Mesothelial cell of epicardium (in vitro differentiated cells): ENCODE results near the gene RFLNA. TPM values are rescaled to one million over a fixed set of nuclear protein-coding genes. Genes with fewer than 3 reads are reported as not detected.

Experiments
- DNase-seq, 2 experiments: peaks; one replicate each; pipeline ENCODE4 v3.0.0; 2021; ENCODE audit warnings: low spot score in 2 of 2; ENCODE audit not compliant: unreplicated experiment in 2 of 2
- H3K27ac Mint-ChIP-seq: 2 replicates; pipeline ENCODE4 v1.8.0; 2021; ENCODE audit warnings: mixed read lengths
- H3K27me3 Mint-ChIP-seq: 2 replicates; pipeline ENCODE4 v1.8.0; 2021; ENCODE audit warnings: low read depth, mixed read lengths
- H3K36me3 Mint-ChIP-seq: 2 replicates; pipeline ENCODE4 v1.8.0; 2021; ENCODE audit warnings: mixed read lengths
- H3K4me1 Mint-ChIP-seq: 2 replicates; pipeline ENCODE4 v1.8.0; 2021; ENCODE audit warnings: mixed read lengths
- H3K4me3 Mint-ChIP-seq: 2 replicates; pipeline ENCODE4 v1.8.0; 2021; ENCODE audit warnings: mild to moderate bottlenecking, moderate library complexity, mixed read lengths
- H3K9me3 Mint-ChIP-seq: 2 replicates; pipeline ENCODE4 v1.8.0; 2021; ENCODE audit warnings: mixed read lengths
- CTCF ChIP-seq: fragments of 200-600 bp; sonication (generic); IDR thresholded peaks from one replicate; pipeline ENCODE4 v1.5.0; 2021; ENCODE audit warnings: antibody characterized with exemption; ENCODE audit not compliant: unreplicated experiment
- total RNA-seq: library from RNA; stranded (reverse); gene quantifications from 3 replicates; pipeline ENCODE4 v1.2.1, GENCODE V29; 2021

RFLNA gene
- total RNA-seq, 1 donor from 2014 or later = 41.0 TPM

- peaks cover 24% of the 10 kb centered on the region for H3K36me3 Mint-ChIP-seq
- peak in 1 of 2 experiments; percentile 54 for DNase-seq
- no peak overlapping the region for H3K4me3 Mint-ChIP-seq
- peaks cover 9% of the 10 kb centered on the region for H3K4me1 Mint-ChIP-seq
- TF ChIP-seq CTCF = no peak
- no peaks in the 10 kb centered on the region for H3K9me3 Mint-ChIP-seq
- peak overlapping the region; percentile 37 for H3K27ac Mint-ChIP-seq
- no peaks in the 10 kb centered on the region for H3K27me3 Mint-ChIP-seq
Observed at GRCh38 chr12:124359671-124360581, 65.0 kb downstream of the RFLNA start.

- Mint-ChIP-seq H3K4me1 (peaks cover 9% of the 10 kb centered on the region), H3K27ac (peak overlapping the region; percentile 48), H3K27me3 (no peaks in the 10 kb centered on the region), H3K4me3 (no peak overlapping the region), H3K36me3 (peaks cover 21% of the 10 kb centered on the region), H3K9me3 (no peaks in the 10 kb centered on the region)
- TF ChIP-seq CTCF = no peak
- no peak for DNase-seq
Observed at GRCh38 chr12:124361074-124361970, 66.4 kb downstream of the RFLNA start.

DNA sequence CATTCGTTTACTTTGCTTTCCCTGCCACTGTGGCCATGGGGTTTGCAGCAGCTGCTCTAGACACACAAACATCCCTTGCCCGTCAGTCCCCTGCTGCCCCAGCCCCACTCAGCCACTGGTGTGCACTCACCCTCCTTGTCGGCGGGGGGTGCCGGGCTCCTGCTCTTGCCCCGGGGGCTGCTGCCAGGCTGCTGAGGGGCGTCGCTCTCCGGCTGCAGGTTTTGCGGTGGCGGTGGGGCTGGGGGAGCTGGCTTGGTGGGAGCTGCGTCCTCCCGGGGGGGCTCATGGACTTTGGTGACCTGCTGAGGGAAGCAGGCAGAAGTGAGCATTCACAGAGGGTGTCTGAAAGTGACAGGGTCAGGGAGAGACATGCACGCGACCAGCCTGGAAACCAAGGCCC lies 67.1 kb downstream of the RFLNA start:
- Mint-ChIP-seq H3K27ac (no peak overlapping the region), H3K9me3 (no peaks in the 10 kb centered on the region), H3K4me1 (peaks cover 9% of the 10 kb centered on the region), H3K36me3 (peaks cover 20% of the 10 kb centered on the region), H3K27me3 (no peaks in the 10 kb centered on the region), H3K4me3 (no peak overlapping the region)
- TF ChIP-seq CTCF = no peak
- no peak for DNase-seq

- peaks cover 9% of the 10 kb centered on the region for H3K4me1 Mint-ChIP-seq
- no peak overlapping the region for H3K4me3 Mint-ChIP-seq
- TF ChIP-seq CTCF = no peak
- no peak for DNase-seq
- H3K27ac Mint-ChIP-seq = no peak overlapping the region
- peaks cover 9% of the 10 kb centered on the region for H3K36me3 Mint-ChIP-seq
- no peaks in the 10 kb centered on the region for H3K27me3 Mint-ChIP-seq
- H3K9me3 Mint-ChIP-seq = no peaks in the 10 kb centered on the region
Observed at GRCh38 chr12:124363353-124363965, 68.6 kb downstream of the RFLNA start.

GRCh38 chr12:124364543-124364942 lies 69.7 kb downstream of the RFLNA start:
- Mint-ChIP-seq H3K27me3 (no peaks in the 10 kb centered on the region), H3K36me3 (peaks cover 12% of the 10 kb centered on the region), H3K4me3 (no peak overlapping the region), H3K9me3 (no peaks in the 10 kb centered on the region), H3K4me1 (peaks cover 7% of the 10 kb centered on the region), H3K27ac (no peak overlapping the region)
- no peak for DNase-seq
- no peak for TF ChIP-seq CTCF
